ENCODE measurements around the gene DDX1.
"Not testable (repeated sequence)": the region's sequence is repeated elsewhere in the genome, so short reads cannot be mapped to it uniquely, and the experiment has no call there.

Gene DDX1

GRCh38 chr2:15619076-15619475 is 27.4 kb downstream of the DDX1 start:
- Mint-ChIP-seq H3K4me3 (no peak overlapping the region), H3K9me3 (no peaks in the 10 kb centered on the region), H3K4me1 (ENCODE audit: low read depth in 2 of 2) (peaks cover 0 to 7% of the 10 kb centered on the region in 2 donors), H3K27me3 (no peaks in the 10 kb centered on the region), H3K27ac (no peak overlapping the region), H3K36me3 (ENCODE audit: insufficient read depth) (peaks cover 64% of the 10 kb centered on the region)
- DNase-seq (no peak), ATAC-seq (replicated peaks) (no peak)

- no peaks in the 10 kb centered on the region for H3K27me3 Mint-ChIP-seq
- no peaks in the 10 kb centered on the region for H3K9me3 Mint-ChIP-seq
- H3K4me3 Mint-ChIP-seq: no peak overlapping the region
- DNase-seq: no peak
- H3K4me1 Mint-ChIP-seq (ENCODE audit: low read depth in 2 of 2): peaks cover 0 to 4% of the 10 kb centered on the region in 2 donors
- H3K36me3 Mint-ChIP-seq (ENCODE audit: insufficient read depth): peaks cover 68% of the 10 kb centered on the region
- ATAC-seq (replicated peaks): no peak
- H3K27ac Mint-ChIP-seq: no peak overlapping the region
Observed at GRCh38 chr2:15619510-15619909, 27.8 kb downstream of the DDX1 start.

GRCh38 chr2:15619938-15620337 is 28.3 kb downstream of the DDX1 start:
- Mint-ChIP-seq H3K27me3 (no peaks in the 10 kb centered on the region), H3K27ac (no peak overlapping the region), H3K4me3 (no peak overlapping the region), H3K36me3 (ENCODE audit: insufficient read depth) (peaks cover 64% of the 10 kb centered on the region), H3K9me3 (no peaks in the 10 kb centered on the region), H3K4me1 (ENCODE audit: low read depth in 2 of 2) (no peaks in the 10 kb centered on the region)
- DNase-seq (no peak), ATAC-seq (replicated peaks) (no peak)

- Mint-ChIP-seq H3K36me3 (ENCODE audit: insufficient read depth) (peaks cover 60% of the 10 kb centered on the region), H3K27ac (no peak overlapping the region), H3K4me3 (no peak overlapping the region), H3K9me3 (no peaks in the 10 kb centered on the region), H3K27me3 (no peaks in the 10 kb centered on the region), H3K4me1 (ENCODE audit: low read depth in 2 of 2) (no peaks in the 10 kb centered on the region)
- ATAC-seq (replicated peaks) (no peak), DNase-seq (no peak)
Observed at GRCh38 chr2:15620340-15620739, 28.7 kb downstream of the DDX1 start.

- ATAC-seq (replicated peaks) (no peak), DNase-seq (no peak)
Observed at GRCh38 chr2:15620857-15621471, 29.3 kb downstream of the DDX1 start.

GRCh38 chr2:15621472-15621870 is 29.8 kb downstream of the DDX1 start:
- not testable (repeated sequence) for H3K27ac Mint-ChIP-seq; H3K4me3 Mint-ChIP-seq; DNase-seq; ATAC-seq (replicated peaks); H3K27me3 Mint-ChIP-seq; H3K4me1 Mint-ChIP-seq (ENCODE audit: low read depth in 2 of 2); H3K9me3 Mint-ChIP-seq
- H3K36me3 Mint-ChIP-seq (ENCODE audit: insufficient read depth): peaks cover 65% of the 10 kb centered on the region

More at GRCh38 chr2:15620857-15621471, 29.3 kb downstream of the DDX1 start:
- H3K27ac Mint-ChIP-seq: no peak overlapping the region
- H3K36me3 Mint-ChIP-seq (ENCODE audit: insufficient read depth): peaks cover 64% of the 10 kb centered on the region
- H3K27me3 Mint-ChIP-seq: no peaks in the 10 kb centered on the region
- H3K9me3 Mint-ChIP-seq: no peaks in the 10 kb centered on the region
- H3K4me3 Mint-ChIP-seq: no peak overlapping the region
- H3K4me1 Mint-ChIP-seq (ENCODE audit: low read depth in 2 of 2): no peaks in the 10 kb centered on the region

GRCh38 chr2:15622214-15622613 is 30.5 kb downstream of the DDX1 start:
- Mint-ChIP-seq H3K4me3 (no peak overlapping the region), H3K27me3 (no peaks in the 10 kb centered on the region), H3K36me3 (ENCODE audit: insufficient read depth) (peaks cover 67% of the 10 kb centered on the region), H3K9me3 (no peaks in the 10 kb centered on the region), H3K27ac (peak overlapping the region in 1 of 2 donors; percentile 44), H3K4me1 (ENCODE audit: low read depth in 2 of 2) (no peaks in the 10 kb centered on the region)
- DNase-seq (no peak), ATAC-seq (replicated peaks) (no peak)

GRCh38 chr2:15622614-15623480 is 31.2 kb downstream of the DDX1 start:
- peaks cover 71% of the 10 kb centered on the region for H3K36me3 Mint-ChIP-seq (ENCODE audit: insufficient read depth)
- H3K4me3 Mint-ChIP-seq: no peak overlapping the region
- no peak for ATAC-seq (replicated peaks)
- H3K4me1 Mint-ChIP-seq (ENCODE audit: low read depth in 2 of 2): no peaks in the 10 kb centered on the region
- H3K27ac Mint-ChIP-seq: peak overlapping the region in 1 of 2 donors; percentile 44
- DNase-seq: no peak
- no peaks in the 10 kb centered on the region for H3K9me3 Mint-ChIP-seq
- H3K27me3 Mint-ChIP-seq: no peaks in the 10 kb centered on the region

GRCh38 chr2:15623481-15623796 is 31.8 kb downstream of the DDX1 start:
- DNase-seq (no peak), ATAC-seq (replicated peaks) (no peak)
- Mint-ChIP-seq H3K27ac (no peak overlapping the region), H3K36me3 (ENCODE audit: insufficient read depth) (peaks cover 72% of the 10 kb centered on the region), H3K27me3 (no peaks in the 10 kb centered on the region), H3K4me1 (ENCODE audit: low read depth in 2 of 2) (no peaks in the 10 kb centered on the region), H3K9me3 (no peaks in the 10 kb centered on the region), H3K4me3 (no peak overlapping the region)

GRCh38 chr2:15623898-15624541 is 32.4 kb downstream of the DDX1 start:
- no peaks in the 10 kb centered on the region for H3K4me1 Mint-ChIP-seq (ENCODE audit: low read depth in 2 of 2)
- ATAC-seq (replicated peaks) (no peak), DNase-seq (no peak)
- H3K36me3 Mint-ChIP-seq (ENCODE audit: insufficient read depth): peaks cover 73% of the 10 kb centered on the region
- no peak overlapping the region for H3K27ac Mint-ChIP-seq
- H3K9me3 Mint-ChIP-seq: no peaks in the 10 kb centered on the region
- H3K4me3 Mint-ChIP-seq: no peak overlapping the region
- H3K27me3 Mint-ChIP-seq: no peaks in the 10 kb centered on the region

- Mint-ChIP-seq H3K27ac (no peak overlapping the region), H3K9me3 (no peaks in the 10 kb centered on the region), H3K27me3 (no peaks in the 10 kb centered on the region), H3K4me3 (no peak overlapping the region), H3K4me1 (ENCODE audit: low read depth in 2 of 2) (no peaks in the 10 kb centered on the region), H3K36me3 (ENCODE audit: insufficient read depth) (peaks cover 77% of the 10 kb centered on the region)
- ATAC-seq (replicated peaks) (no peak), DNase-seq (no peak)
Observed at GRCh38 chr2:15624903-15625302, 33.2 kb downstream of the DDX1 start.

- H3K9me3 Mint-ChIP-seq: no peaks in the 10 kb centered on the region
- ATAC-seq (replicated peaks): no peak
- no peak for DNase-seq
- H3K4me1 Mint-ChIP-seq (ENCODE audit: low read depth in 2 of 2): no peaks in the 10 kb centered on the region
- H3K27ac Mint-ChIP-seq: peak overlapping the region in 1 of 2 donors; percentile 11
- H3K4me3 Mint-ChIP-seq: no peak overlapping the region
- no peaks in the 10 kb centered on the region for H3K27me3 Mint-ChIP-seq
- peaks cover 79% of the 10 kb centered on the region for H3K36me3 Mint-ChIP-seq (ENCODE audit: insufficient read depth)
Observed at GRCh38 chr2:15625344-15626036, 33.8 kb downstream of the DDX1 start.

- no peaks in the 10 kb centered on the region for H3K9me3 Mint-ChIP-seq
- peaks cover 76% of the 10 kb centered on the region for H3K36me3 Mint-ChIP-seq (ENCODE audit: insufficient read depth)
- H3K4me3 Mint-ChIP-seq: no peak overlapping the region
- H3K4me1 Mint-ChIP-seq (ENCODE audit: low read depth in 2 of 2): no peaks in the 10 kb centered on the region
- H3K27ac Mint-ChIP-seq: peak overlapping the region in 1 of 2 donors; percentile 11
- ATAC-seq (replicated peaks) (no peak), DNase-seq (no peak)
- H3K27me3 Mint-ChIP-seq: no peaks in the 10 kb centered on the region
Observed at GRCh38 chr2:15626126-15626525, 34.5 kb downstream of the DDX1 start.

Measured in effector memory CD8-positive, alpha-beta T cell (primary cell).